ENCODE results near the gene UQCRC1.

Gene UQCRC1

GRCh38 chr3:48600711-48601621 lies 8.5 kb downstream of the UQCRC1 start:
- no peak for TF ChIP-seq CTCF (IDR thresholded peaks at IDR 0.05; ENCODE audit: control extremely low read depth, extremely low read depth, low read depth, missing control alignments)
- POLR2A ChIA-PET = no interaction called here
- no peak for DNase-seq (ENCODE audit: extremely low spot score)
- CTCF ChIA-PET = interaction anchor here (1.3 to 2.4 kb wide), 3 partner anchors 43 to 165 kb away, joined by 4 to 8 read pairs (median 6); no protein-coding TSS in a partner anchor

- TF ChIP-seq CTCF (IDR thresholded peaks at IDR 0.05; ENCODE audit: control extremely low read depth, extremely low read depth, low read depth, missing control alignments) = no peak
- POLR2A ChIA-PET = interaction anchor here (0.6 kb wide), 1 partner anchor 1488 kb away, joined by 4 read pairs; no protein-coding TSS in a partner anchor
- DNase-seq (ENCODE audit: extremely low spot score) = no peak
- CTCF ChIA-PET = no interaction called here
These were observed 9.7 kb downstream of the UQCRC1 start for GRCh38 chr3:48599509-48600285.

DNA sequence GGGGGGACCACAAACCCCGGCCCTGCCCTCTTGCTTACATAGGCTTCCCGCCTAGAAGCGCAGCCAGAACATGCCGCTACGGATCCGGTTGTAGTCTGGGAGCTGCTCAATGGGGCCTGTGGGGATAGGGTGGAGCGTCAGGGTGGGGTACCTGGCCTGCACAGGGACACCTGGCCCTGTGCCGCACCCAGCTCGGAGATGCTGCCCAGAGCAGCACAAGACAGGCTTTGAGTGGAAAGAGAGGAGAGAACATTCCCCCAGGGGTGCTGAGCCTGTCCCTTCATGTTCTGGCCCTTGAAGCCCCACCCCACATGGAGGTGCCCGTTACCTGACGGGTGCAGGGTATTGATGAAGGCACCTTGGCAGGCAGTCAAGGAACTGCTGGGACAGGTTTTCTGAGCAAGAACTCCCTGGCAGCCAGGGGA lies 10.4 kb downstream of the UQCRC1 start:
- ChIA-PET CTCF (no interaction called here), POLR2A (no interaction called here)
- no peak for DNase-seq (ENCODE audit: extremely low spot score)
- no peak for TF ChIP-seq CTCF (IDR thresholded peaks at IDR 0.05; ENCODE audit: control extremely low read depth, extremely low read depth, low read depth, missing control alignments)

DNA sequence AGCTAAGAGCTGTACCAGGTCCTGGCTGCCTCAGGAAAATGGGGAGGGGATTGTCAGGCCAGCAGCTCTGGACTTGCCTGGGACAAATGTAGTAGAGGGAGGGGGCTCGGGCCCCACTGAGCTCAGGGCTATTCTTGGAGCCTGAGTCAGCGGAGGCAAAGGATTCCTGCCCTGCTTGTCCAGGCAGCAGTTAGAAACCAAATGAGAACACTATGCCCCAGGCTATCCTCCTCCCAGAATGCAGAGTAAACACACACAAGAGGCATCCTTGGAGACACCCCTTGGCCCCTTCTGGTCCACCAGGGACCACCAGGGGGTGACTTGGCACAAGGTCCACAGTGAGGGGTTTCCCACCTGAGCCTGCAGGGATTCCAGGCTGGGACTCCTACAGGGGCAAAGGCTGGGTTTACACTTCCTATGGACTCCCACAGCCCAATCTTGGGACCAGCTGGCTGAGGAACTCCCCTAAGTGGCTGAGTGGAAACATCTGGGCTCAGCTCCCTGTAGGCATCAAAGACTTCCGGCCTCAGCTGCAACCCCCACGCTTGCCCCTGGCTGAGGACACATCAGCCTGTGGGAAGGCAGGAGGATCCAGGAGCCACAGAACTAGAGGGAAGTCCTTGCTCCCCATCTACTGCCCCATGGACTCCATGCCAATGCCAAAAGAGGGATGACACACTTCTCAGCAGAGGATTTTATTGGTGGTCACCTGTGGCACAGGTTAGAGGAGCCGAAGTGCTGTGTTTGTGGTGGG lies 10.9 kb downstream of the UQCRC1 start:
- ChIA-PET CTCF (interaction anchor here (1.9 kb wide), 1 partner anchor 41 kb away, joined by 6 read pairs; no protein-coding TSS in a partner anchor), POLR2A (interaction anchor here (0.6 kb wide), 1 partner anchor 146 kb away, joined by 4 read pairs; no protein-coding TSS in a partner anchor)
- DNase-seq (ENCODE audit: extremely low spot score) = no peak
- no peak for TF ChIP-seq CTCF (IDR thresholded peaks at IDR 0.05; ENCODE audit: control extremely low read depth, extremely low read depth, low read depth, missing control alignments)

GRCh38 chr3:48597408-48597800 lies 12.0 kb downstream of the UQCRC1 start:
- no peak for DNase-seq (ENCODE audit: extremely low spot score)
- CTCF ChIA-PET = interaction anchor here (1.2 to 1.9 kb wide), 3 partner anchors 12 to 161 kb away, joined by 3 to 6 read pairs (median 3); partner anchors contain the start of gene UQCRC1
- no peak for TF ChIP-seq CTCF (IDR thresholded peaks at IDR 0.05; ENCODE audit: control extremely low read depth, extremely low read depth, low read depth, missing control alignments)
- POLR2A ChIA-PET = no interaction called here

All from GM10248 (cell line).